ENCODE data around the gene DNAI4. TPM values are rescaled to one million over a fixed set of nuclear protein-coding genes. Genes with fewer than 3 reads are reported as not detected.
"Not testable (repeated sequence)": the region's sequence is repeated elsewhere in the genome, so short reads cannot be mapped to it uniquely, and the experiment has no call there.

The DNAI4 gene
- polyA plus RNA-seq, 1 donor (not counting 4 experiments of a cell fraction or from before 2014, with no cell fraction given) = 4.1 TPM

DNA sequence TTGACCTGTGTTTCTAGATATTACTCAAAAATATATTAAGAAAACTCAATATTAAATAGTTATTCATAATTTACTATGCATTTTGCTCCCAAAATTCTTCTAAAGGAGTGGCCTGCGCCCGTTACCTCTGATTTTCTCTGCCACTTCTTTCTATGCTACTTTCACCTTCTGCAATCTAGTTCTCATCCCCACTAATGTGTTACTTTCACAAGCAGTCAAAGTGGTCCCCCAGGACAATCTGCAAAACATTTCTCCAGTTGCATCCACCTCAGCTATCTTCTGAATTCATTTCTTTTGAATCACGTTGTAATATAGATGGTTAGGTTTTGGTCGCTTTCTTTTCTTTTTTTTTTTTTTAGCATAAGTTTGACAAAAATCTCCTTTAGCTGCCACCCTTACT, 137.0 kb downstream of the DNAI4 start:
- dilution Hi-C loops (cut with MboI; ENCODE audit: extremely low pct_ligation_motif_present, low sequenced_read_pairs) = no loop called here
- FAIRE-seq = no peak

GRCh38 chr1:66785800-66786199, 138.9 kb downstream of the DNAI4 start:
- H3K79me2 ChIP-seq (ENCODE audit: control insufficient read depth, insufficient read depth, low read length); H3K4me3 ChIP-seq (ENCODE audit: control insufficient read depth in 2 of 3, extremely low read depth in 1 of 3, insufficient read depth in 2 of 3, low read depth in 1 of 3, low read length in 3 of 3); dilution Hi-C loops (cut with MboI; ENCODE audit: extremely low pct_ligation_motif_present, low sequenced_read_pairs); H3K27me3 ChIP-seq (ENCODE audit: control insufficient read depth, extremely low read depth, insufficient read depth, low read length); H3K27ac ChIP-seq (ENCODE audit: control insufficient read depth, insufficient read depth, low read length); H3K9me1 ChIP-seq (ENCODE audit: control insufficient read depth, extremely low read depth, insufficient read depth, low read length); H3K9me3 ChIP-seq (ENCODE audit: control insufficient read depth, low read depth, low read length); H3K36me3 ChIP-seq (ENCODE audit: control insufficient read depth in 2 of 2, extremely low read depth in 1 of 2, insufficient read depth in 2 of 2, low read length in 2 of 2); FAIRE-seq; H4K20me1 ChIP-seq (ENCODE audit: control insufficient read depth, extremely low read depth, insufficient read depth, low read length); H2AFZ ChIP-seq (ENCODE audit: control insufficient read depth, low read length); H3K4me2 ChIP-seq (ENCODE audit: control insufficient read depth, extremely low read depth, insufficient read depth, low read depth, low read length); DNase-seq (ENCODE audit: low read depth, low spot score); H3K4me1 ChIP-seq (ENCODE audit: control insufficient read depth, extremely low read depth, insufficient read depth, low read length); H3K9ac ChIP-seq (ENCODE audit: control insufficient read depth, extremely low read depth, insufficient read depth, low read length): not testable (repeated sequence)

More for the DNA sequence above, 137.0 kb downstream of the DNAI4 start:
- Histone ChIP-seq H3K4me2 (ENCODE audit: control insufficient read depth, extremely low read depth, insufficient read depth, low read depth, low read length) (no peak overlapping the region), H3K79me2 (ENCODE audit: control insufficient read depth, insufficient read depth, low read length) (no peaks in the 10 kb centered on the region), H3K27me3 (ENCODE audit: control insufficient read depth, extremely low read depth, insufficient read depth, low read length) (no peaks in the 10 kb centered on the region), H3K9me3 (ENCODE audit: control insufficient read depth, low read depth, low read length) (no peaks in the 10 kb centered on the region), H3K4me3 (ENCODE audit: control insufficient read depth in 2 of 3, extremely low read depth in 1 of 3, insufficient read depth in 2 of 3, low read depth in 1 of 3, low read length in 3 of 3) (no peak overlapping the region), H4K20me1 (ENCODE audit: control insufficient read depth, extremely low read depth, insufficient read depth, low read length) (no peaks in the 10 kb centered on the region), H3K36me3 (ENCODE audit: control insufficient read depth in 2 of 2, extremely low read depth in 1 of 2, insufficient read depth in 2 of 2, low read length in 2 of 2) (no peaks in the 10 kb centered on the region), H3K4me1 (ENCODE audit: control insufficient read depth, extremely low read depth, insufficient read depth, low read length) (peaks cover 6% of the 10 kb centered on the region), H2AFZ (ENCODE audit: control insufficient read depth, low read length) (no peak overlapping the region), H3K9me1 (ENCODE audit: control insufficient read depth, extremely low read depth, insufficient read depth, low read length) (no peaks in the 10 kb centered on the region), H3K9ac (ENCODE audit: control insufficient read depth, extremely low read depth, insufficient read depth, low read length) (no peak overlapping the region), H3K27ac (ENCODE audit: control insufficient read depth, insufficient read depth, low read length) (no peak overlapping the region)
- TF ChIP-seq CTCF (optimal IDR thresholded peaks at IDR 0.05 in 1 of 3, IDR thresholded peaks at IDR 0.05 in 1 of 3, conservative IDR thresholded peaks at IDR 0.05 in 1 of 3; ENCODE audit: extremely low read depth in 1 of 3, insufficient read depth in 2 of 3, low read length in 3 of 3) (no peak), EZH2 (IDR thresholded peaks at IDR 0.05; ENCODE audit: low read length) (no peak)
- no peak for DNase-seq (ENCODE audit: low read depth, low spot score)

DNA sequence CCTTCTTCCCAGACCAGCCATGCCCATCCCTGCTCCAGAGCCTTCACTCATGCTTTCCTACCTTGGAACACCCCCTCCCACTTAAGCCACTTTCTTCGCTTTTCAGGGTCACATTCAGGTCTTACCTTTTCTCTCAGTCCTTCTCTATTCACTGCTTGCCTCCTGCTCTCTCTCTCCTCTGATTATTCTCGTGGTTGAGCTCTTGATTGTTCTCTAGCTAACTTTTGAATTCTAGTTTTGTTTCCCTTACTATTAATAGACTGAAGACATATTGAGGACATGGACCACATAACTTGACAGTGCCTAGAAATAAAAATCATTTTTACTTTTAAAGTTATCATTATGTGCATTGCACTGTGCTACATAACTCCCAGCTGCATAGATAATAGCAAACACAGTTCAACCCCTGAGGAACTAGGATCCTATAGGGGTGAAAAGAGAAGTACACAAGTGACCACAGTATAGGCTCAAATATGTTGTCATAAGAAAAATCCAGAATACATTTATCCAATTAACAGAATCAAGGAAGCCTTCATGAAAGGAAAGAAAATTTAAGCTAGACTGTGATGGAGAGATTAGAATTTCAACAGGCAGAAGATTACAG, 145.1 kb downstream of the DNAI4 start:
- no peaks in the 10 kb centered on the region for H3K9me3 ChIP-seq (ENCODE audit: control insufficient read depth, low read depth, low read length)
- no peak overlapping the region for H3K4me3 ChIP-seq (ENCODE audit: control insufficient read depth in 2 of 3, extremely low read depth in 1 of 3, insufficient read depth in 2 of 3, low read depth in 1 of 3, low read length in 3 of 3)
- H2AFZ ChIP-seq (ENCODE audit: control insufficient read depth, low read length) = no peak overlapping the region
- H3K36me3 ChIP-seq (ENCODE audit: control insufficient read depth in 2 of 2, extremely low read depth in 1 of 2, insufficient read depth in 2 of 2, low read length in 2 of 2) = no peaks in the 10 kb centered on the region
- no peak overlapping the region for H3K9ac ChIP-seq (ENCODE audit: control insufficient read depth, extremely low read depth, insufficient read depth, low read length)
- H3K27ac ChIP-seq (ENCODE audit: control insufficient read depth, insufficient read depth, low read length) = no peak overlapping the region
- H3K79me2 ChIP-seq (ENCODE audit: control insufficient read depth, insufficient read depth, low read length) = no peaks in the 10 kb centered on the region
- dilution Hi-C loops (cut with MboI; ENCODE audit: extremely low pct_ligation_motif_present, low sequenced_read_pairs) = no loop called here
- TF ChIP-seq CTCF (optimal IDR thresholded peaks at IDR 0.05 in 1 of 3, IDR thresholded peaks at IDR 0.05 in 1 of 3, conservative IDR thresholded peaks at IDR 0.05 in 1 of 3; ENCODE audit: extremely low read depth in 1 of 3, insufficient read depth in 2 of 3, low read length in 3 of 3) (no peak), EZH2 (IDR thresholded peaks at IDR 0.05; ENCODE audit: low read length) (no peak)
- DNase-seq (ENCODE audit: low read depth, low spot score) (no peak), FAIRE-seq (no peak)
- no peak overlapping the region for H3K4me2 ChIP-seq (ENCODE audit: control insufficient read depth, extremely low read depth, insufficient read depth, low read depth, low read length)
- peaks cover 3% of the 10 kb centered on the region for H3K27me3 ChIP-seq (ENCODE audit: control insufficient read depth, extremely low read depth, insufficient read depth, low read length)
- no peaks in the 10 kb centered on the region for H4K20me1 ChIP-seq (ENCODE audit: control insufficient read depth, extremely low read depth, insufficient read depth, low read length)
- H3K9me1 ChIP-seq (ENCODE audit: control insufficient read depth, extremely low read depth, insufficient read depth, low read length) = no peaks in the 10 kb centered on the region
- H3K4me1 ChIP-seq (ENCODE audit: control insufficient read depth, extremely low read depth, insufficient read depth, low read length) = no peaks in the 10 kb centered on the region
